K562 (cell line): Measurements from ENCODE around the gene CCL20. TPM values are rescaled to one million over a fixed set of nuclear protein-coding genes. Genes with fewer than 3 reads are reported as not detected.
A peak's percentile ranks its signal among the peaks of the same experiment; 100 is the strongest.

Source experiments
- ATAC-seq: fragments of 200-7000 bp; cut with Tn5 transposase; 3 replicates; pipeline ENCODE4 v1.9.1; 2020; ENCODE audit warnings: moderate library complexity
- BruUV-seq: library from RNA; stranded (reverse); fragments of 400-500 nt; replicated peaks from 2 replicates; lab custom pipeline; 2021; lab: Mats Ljungman, UMichigan
- CTCF ChIA-PET: fragments of 300-600 bp; formaldehyde crosslinking; extraction: SDS; loops from one replicate; lab custom pipeline; 2021; ENCODE audit warnings: low intra/inter-chr PET ratio; lab: Yijun Ruan, JAX
- POLR2A ChIA-PET: fragments of 300-600, 350-650 bp; sonication (Branson Sonifier 250); formaldehyde crosslinking; extraction: SDS; loops from one replicate; lab custom pipeline; 2021; ENCODE audit warnings: antibody characterized with exemption, inconsistent platforms; lab: Yijun Ruan, JAX
- DNase-seq, 4 experiments: peaks; one replicate each; pipeline versions ENCODE4 v3.0.0 to v3.0.0-alpha.2; 2011 to 2018; ENCODE audit warnings: low spot score in 3 of 4, mixed read lengths in 3 of 4; ENCODE audit errors: extremely low read depth in 1 of 4
- FAIRE-seq: peaks from 2 replicates; lab custom pipeline; 2011; peaks lifted over from hg19 to GRCh38; lab: Jason Lieb, UNC
- H2AFZ ChIP-seq: 2 replicates; pipeline ENCODE4 v1.6.0; 2011; ENCODE audit warnings: low read depth, low read length, control low read depth, inconsistent platforms
- H3K27ac ChIP-seq: fragments of 200-600 bp; 3 replicates; pipeline ENCODE4 v1.8.0; 2011; ENCODE audit warnings: low read depth, mild to moderate bottlenecking, control low read depth, inconsistent platforms, low read length, moderate library complexity, mixed read lengths; ENCODE audit errors: extremely low read depth
- H3K27me3 ChIP-seq, 2 experiments: fragments of 300-600 bp in 1 of 2; 2 replicates in 1 of 2; 3 replicates in 1 of 2; pipeline versions ENCODE4 v1.6.0 to v1.8.0; 2011; ENCODE audit warnings: inconsistent platforms in 2 of 2, low read length in 2 of 2, mild to moderate bottlenecking in 1 of 2, mixed read lengths in 1 of 2, moderate library complexity in 1 of 2; ENCODE audit not compliant: control insufficient read depth in 2 of 2, insufficient read depth in 2 of 2
- H3K36me3 ChIP-seq: fragments of 300-600 bp; 3 replicates; pipeline ENCODE4 v1.8.0; 2011; ENCODE audit warnings: mild to moderate bottlenecking, low read length, inconsistent platforms; ENCODE audit not compliant: control insufficient read depth, insufficient read depth
- H3K4me1 ChIP-seq, 2 experiments: fragments of 200-600 bp in 1 of 2; replicated peaks in 1 of 2; 2 replicates in 1 of 2; 3 replicates in 1 of 2; pipeline versions ENCODE4 v1.5.1 to v1.8.0; 2011; ENCODE audit warnings: inconsistent platforms in 2 of 2, low read length in 2 of 2, mild to moderate bottlenecking in 1 of 2, mixed read lengths in 1 of 2, moderate library complexity in 1 of 2; ENCODE audit not compliant: control insufficient read depth in 2 of 2, insufficient read depth in 2 of 2
- H3K4me2 ChIP-seq: 2 replicates; pipeline ENCODE4 v1.6.1; 2011; ENCODE audit warnings: low read length, control low read depth, inconsistent platforms, mixed read lengths; ENCODE audit not compliant: insufficient read depth
- H3K4me3 ChIP-seq: fragments of 200-600 bp; sonication (generic), shearing (Covaris generic); 2 replicates; pipeline ENCODE4 v1.5.1; 2016; ENCODE audit warnings: control low read depth, inconsistent platforms
- H3K79me2 ChIP-seq: fragments of 200-600 bp; 3 replicates; pipeline ENCODE4 v1.8.0; 2011; ENCODE audit warnings: low read length, inconsistent platforms; ENCODE audit not compliant: control insufficient read depth, insufficient read depth
- H3K9ac ChIP-seq, 2 experiments: 2 replicates each; pipeline versions ENCODE4 v1.6.0 to v1.6.1; 2011; ENCODE audit warnings: low read depth in 2 of 2, low read length in 2 of 2, control low read depth in 1 of 2, inconsistent platforms in 1 of 2, mild to moderate bottlenecking in 1 of 2, mixed read lengths in 1 of 2; ENCODE audit not compliant: insufficient read depth in 1 of 2
- H3K9me1 ChIP-seq: one replicate; pipeline ENCODE4 v1.6.0; 2011; ENCODE audit warnings: inconsistent platforms, mild to moderate bottlenecking, low read length, moderate library complexity; ENCODE audit not compliant: control insufficient read depth, insufficient read depth
- H3K9me3 ChIP-seq: replicated peaks from 2 replicates; pipeline ENCODE4 v1.5.1; 2011; ENCODE audit warnings: low read depth, low read length, inconsistent platforms; ENCODE audit not compliant: control insufficient read depth, insufficient read depth
- H4K20me1 ChIP-seq: replicated peaks from 2 replicates; pipeline ENCODE4 v1.6.1; 2011; ENCODE audit warnings: low read length, inconsistent platforms, mixed read lengths; ENCODE audit not compliant: control insufficient read depth, insufficient read depth
- BRD9 ChIP-seq: fragments of 450-650 bp; IDR thresholded peaks from 2 replicates; pipeline ENCODE4 v1.6.1; 2018; ENCODE audit warnings: low read depth; ENCODE audit not compliant: partially characterized antibody
- C11orf30 ChIP-seq: fragments of 450-650 bp; IDR thresholded peaks from 2 replicates; pipeline ENCODE4 v1.6.1; 2016; ENCODE audit warnings: low read depth, mild to moderate bottlenecking
- ILF3 ChIP-seq: fragments of 450-650 bp; IDR thresholded peaks from 2 replicates; pipeline ENCODE4 v1.6.1; 2018; ENCODE audit warnings: antibody characterized with exemption, mild to moderate bottlenecking, moderate library complexity, borderline replicate concordance
- KLF10 ChIP-seq: fragments of 250-450 bp; sonication (Bioruptor Pico); IDR thresholded peaks from 2 replicates; pipeline ENCODE4 v1.6.1; 2021; ENCODE audit warnings: matching md5 sums
- KLF16 ChIP-seq: IDR thresholded peaks from 2 replicates; pipeline ENCODE4 v1.6.1; 2016; ENCODE audit warnings: antibody characterized with exemption
- MAFF ChIP-seq: IDR thresholded peaks from 2 replicates; pipeline ENCODE4 v1.6.1; 2012; ENCODE audit warnings: low read length, improper control_type of control experiment
- MAFG ChIP-seq: fragments of 450-650 bp; conservative IDR thresholded peaks from 2 replicates; pipeline ENCODE4 v1.6.1; 2016; ENCODE audit warnings: missing genetic modification characterization, missing compliant biosample characterization
- MCM2 ChIP-seq: fragments of 450-650 bp; IDR thresholded peaks from 2 replicates; pipeline ENCODE4 v1.6.1; 2017; ENCODE audit warnings: low read depth, mild to moderate bottlenecking
- NCOR1 ChIP-seq: fragments of 450-650 bp; IDR thresholded peaks from 2 replicates; pipeline ENCODE4 v1.6.1; 2016; ENCODE audit warnings: mild to moderate bottlenecking, moderate library complexity
- NFIX ChIP-seq: fragments of 250-450 bp; sonication (Bioruptor Pico); IDR thresholded peaks from 2 replicates; pipeline ENCODE4 v1.4.0; 2020; ENCODE audit warnings: low read depth, mild to moderate bottlenecking, moderate library complexity
- NR2F6 ChIP-seq: fragments of 450-650 bp; formaldehyde crosslinking; IDR thresholded peaks from 2 replicates; pipeline ENCODE4 v1.4.0; 2020; ENCODE audit warnings: mild to moderate bottlenecking
- SMAD2 ChIP-seq: fragments of 150-350 bp; IDR thresholded peaks from 2 replicates; pipeline ENCODE4 v1.6.1; 2014; ENCODE audit warnings: low read depth, mild to moderate bottlenecking, low read length
- TAF9B ChIP-seq: fragments of 450-650 bp; IDR thresholded peaks from 2 replicates; pipeline ENCODE4 v1.6.1; 2018; ENCODE audit warnings: mild to moderate bottlenecking; ENCODE audit not compliant: partially characterized antibody
- TEAD1 ChIP-seq, 2 experiments: fragments of 450-650 bp in 1 of 2; sonication (generic) in 1 of 2; formaldehyde crosslinking; IDR thresholded peaks; 2 replicates each; pipeline versions ENCODE4 v1.4.0 to v1.8.0; 2020 to 2022; ENCODE audit warnings: mild to moderate bottlenecking in 2 of 2, missing genetic modification reagents in 1 of 2
- WHSC1 ChIP-seq: IDR thresholded peaks from one replicate; pipeline ENCODE4 v1.6.1; 2012; ENCODE audit warnings: low read length, control low read depth, inconsistent platforms
- ZNF212 ChIP-seq: fragments of 450-650 bp; formaldehyde crosslinking; IDR thresholded peaks from 2 replicates; pipeline ENCODE4 v1.4.0; 2020; ENCODE audit warnings: mild to moderate bottlenecking
- ZNF316 ChIP-seq: fragments of 450-650 bp; IDR thresholded peaks from 2 replicates; pipeline ENCODE4 v1.6.1; 2016
- WGBS: fragments of 100-300 bp; shearing (Covaris generic); methylation state at CpG from one replicate; pipeline ENCODE4 v1.1.6; 2016; ENCODE audit warnings: low coverage, mixed read lengths; ENCODE audit not compliant: insufficient coverage; ENCODE audit errors: missing lambda C conversion rate; 5-methylcytosine and 5-hydroxymethylcytosine counted together
- in situ Hi-C: fragments of 300-500 bp; cut with MboI; formaldehyde crosslinking; loops from 4 replicates; pipeline ENCODE4 v1.15.0; 2018; ENCODE audit warnings: inconsistent platforms, mixed read lengths
- intact Hi-C: fragments of 100-400 bp; cut with micrococcal nuclease; formaldehyde crosslinking; loops from 2 replicates; pipeline ENCODE4 v1.14.2; 2022
- polyA plus RNA-seq, 8 experiments: library from polyadenylated mRNA; depleted of rRNA in 4 of 8; stranded (reverse) in 5 of 8; unstranded in 3 of 8; fragments of >200 nt; fragmentation: Nextera tagmentation in 2 of 8; fragmentation: Illumina TruSeq in 1 of 8; extraction: Ambion mirVana in 2 of 8; extraction: Trizol in 1 of 8; gene quantifications; 2 replicates each; pipeline versions ENCODE4 v1.2.1 to v1.2.3, GENCODE V29; 2011 to 2014; ENCODE audit warnings: inconsistent platforms in 1 of 8, missing spikeins in 1 of 8
- total RNA-seq, 7 experiments: library from RNA; depleted of rRNA in 6 of 7; stranded (reverse); fragments of >200 nt in 6 of 7; fragmentation: Illumina TruSeq in 2 of 7; extraction: Trizol in 2 of 7; gene quantifications; 2 replicates each; pipeline versions ENCODE4 v1.2.1 to v1.2.3, GENCODE V29; 2011 to 2021; ENCODE audit warnings: low replicate concordance in 1 of 7

The CCL20 gene
- total and polyA plus RNA-seq, 9 of the 15 experiments (the other 6 are each of a cell fraction or from before 2014, with no cell fraction given), result 0.29 TPM; not detected in 8

DNA sequence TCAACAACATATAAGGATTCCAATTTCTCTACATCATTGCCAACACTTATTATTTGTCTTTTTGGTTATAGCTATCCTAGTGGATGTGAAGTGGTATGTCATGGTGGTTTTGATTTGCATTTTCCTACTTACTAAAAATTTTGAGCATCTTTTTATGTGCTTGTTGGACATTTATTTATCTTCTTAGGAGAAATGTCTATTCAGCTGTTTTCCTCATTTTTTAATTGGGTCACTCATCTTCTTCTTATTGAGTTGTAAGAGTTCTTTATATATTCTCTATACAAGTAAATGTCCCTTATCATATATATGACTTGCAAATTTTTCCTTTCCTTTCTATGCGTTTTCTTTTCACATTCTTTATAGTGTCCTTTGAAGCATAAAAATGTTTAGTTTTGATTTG, 4.7 kb upstream of the CCL20 start:
- Histone ChIP-seq H3K4me3 (no peak overlapping the region), H3K9me3 (no peaks in the 10 kb centered on the region), H3K4me2 (no peak overlapping the region), H3K4me1 (no peaks in the 10 kb centered on the region), H3K27me3 (no peaks in the 10 kb centered on the region), H3K9ac (no peak overlapping the region), H2AFZ (no peak overlapping the region), H3K27ac (no peak overlapping the region), H3K36me3 (no peaks in the 10 kb centered on the region), H3K79me2 (no peaks in the 10 kb centered on the region), H4K20me1 (no peaks in the 10 kb centered on the region), H3K9me1 (no peaks in the 10 kb centered on the region)
- 0% methylated on average over 1 of the region's 1 CpG for WGBS
- POLR2A ChIA-PET, result no interaction called here
- no TSS peak for BruUV-seq
- ATAC-seq (no peak), DNase-seq (no peak), FAIRE-seq (no peak)
- CTCF ChIA-PET, result no interaction called here
- in situ Hi-C loops (no loop called here), intact Hi-C loops (no loop called here)
- TF ChIP-seq ILF3 (no peak), KLF10 (CRISPR knock-in tag) (no peak), KLF16 (no peak), ZNF316 (peak; percentile 77), C11orf30 (peak; percentile 57), MAFF (peak; percentile 15; the same call in 1 of the 2 replicates), TAF9B (no peak), MAFG (0 out of 2 replicates have a peak, but pooled peaks have one; percentile 27)

DNA sequence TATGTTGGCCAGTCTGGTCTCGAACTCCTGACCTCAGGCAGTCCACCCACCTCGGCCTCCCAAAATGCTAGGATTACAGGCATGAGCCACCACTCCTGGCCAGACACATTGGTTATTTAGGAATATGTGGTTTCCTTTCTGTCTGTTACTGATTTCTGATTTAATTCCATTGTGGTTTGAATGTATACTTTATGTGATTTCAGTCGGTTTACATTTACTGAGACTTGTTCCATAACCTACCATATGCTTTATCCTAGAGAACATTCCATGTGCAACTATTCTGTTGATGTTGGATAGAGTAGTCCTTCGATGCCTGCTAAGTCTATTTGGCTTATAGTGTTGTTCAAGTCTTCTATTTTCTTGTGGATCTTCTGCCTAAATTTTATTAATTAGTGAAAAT, 1.6 kb upstream of the CCL20 start:
- Histone ChIP-seq H3K9ac (no peak overlapping the region), H3K4me3 (no peak overlapping the region), H3K4me1 (no peaks in the 10 kb centered on the region), H3K27ac (no peak overlapping the region), H3K36me3 (no peaks in the 10 kb centered on the region), H3K9me1 (no peaks in the 10 kb centered on the region), H3K9me3 (no peaks in the 10 kb centered on the region), H2AFZ (no peak overlapping the region), H3K4me2 (no peak overlapping the region), H3K79me2 (no peaks in the 10 kb centered on the region), H3K27me3 (no peaks in the 10 kb centered on the region), H4K20me1 (no peaks in the 10 kb centered on the region)
- CTCF ChIA-PET, result no interaction called here
- intact Hi-C loops, result no loop called here
- POLR2A ChIA-PET, result no interaction called here
- 0% methylated on average over 3 of the region's 4 CpGs for whole genome bisulfite sequencing
- no peak for FAIRE-seq
- TF ChIP-seq MCM2 (no peak), NCOR1 (no peak), NR2F6 (no peak), BRD9 (no peak), WHSC1 (no peak), ZNF212 (CRISPR knock-in tag) (no peak), MAFF (no peak), TEAD1 (CRISPR knock-in tag; IDR thresholded peaks at IDR 0.05) (no peak), SMAD2 (no peak), NFIX (CRISPR knock-in tag) (no peak)
- ATAC-seq, result no peak
- BruUV-seq, result no TSS peak
- DNase-seq, result no peak
- in situ Hi-C loops, result no loop called here
